ENCODE measurements around the gene PPIF. TPM values are rescaled to one million over a fixed set of nuclear protein-coding genes. Genes with fewer than 3 reads are reported as not detected.

The PPIF gene
- total and polyA plus RNA-seq, 2 of the 4 experiments (the other 2 are of a cell fraction) = 29.2 to 130 TPM

GRCh38 chr10:79345241-79346011 is 1.8 kb upstream of the PPIF start (continued):
- TF ChIP-seq MXI1 (IDR thresholded peaks at IDR 0.05; ENCODE audit: borderline replicate concordance, low read depth, low read length) = no peak

- Histone ChIP-seq H3K4me3 (ENCODE audit: insufficient read depth, low read depth, low read length) (no peak overlapping the region), H4K91ac (ENCODE audit: insufficient read depth, low read depth, low read length) (no peak overlapping the region), H2AK5ac (ENCODE audit: low read depth, low read length) (no peak overlapping the region), H3K36me3 (ENCODE audit: control insufficient read depth, insufficient read depth, low read length) (peaks cover 18% of the 10 kb centered on the region), H4K20me1 (ENCODE audit: insufficient read depth, low read length) (peaks cover 28% of the 10 kb centered on the region), H2BK5ac (ENCODE audit: low read depth, low read length, poor library complexity, severe bottlenecking) (no peak overlapping the region), H3K18ac (ENCODE audit: low read depth, low read length) (no peak overlapping the region), H2AK9ac (replicated peaks; ENCODE audit: low read depth, low read length, poor library complexity) (no peak overlapping the region), H3K9ac (ENCODE audit: low read depth, low read length) (no peak overlapping the region), H3K4me1 (ENCODE audit: control insufficient read depth, insufficient read depth, low read length) (peaks cover 15% of the 10 kb centered on the region), H3K14ac (replicated peaks; ENCODE audit: low read depth, low read length) (no peak overlapping the region), H4K5ac (ENCODE audit: low read depth, low read length) (no peak overlapping the region), H3K9me3 (ENCODE audit: control insufficient read depth, insufficient read depth, low read length) (no peaks in the 10 kb centered on the region), H3K23ac (ENCODE audit: low read depth, low read length) (no peak overlapping the region), H2AFZ (replicated peaks; ENCODE audit: low read length, poor library complexity) (peak overlapping the region; percentile 35), H4K8ac (ENCODE audit: low read depth in 2 of 2, low read length in 2 of 2) (no peak overlapping the region), H2BK120ac (ENCODE audit: low read depth, low read length) (no peak overlapping the region; the same call in 1 of the 2 replicates), H3K27me3 (ENCODE audit: control insufficient read depth, insufficient read depth, low read length) (no peaks in the 10 kb centered on the region), H3K27ac (ENCODE audit: insufficient read depth, low read length) (no peak overlapping the region), H3K56ac (ENCODE audit: extremely low read depth, insufficient read depth, low read length) (no peak overlapping the region), H2BK15ac (ENCODE audit: low read depth, low read length) (no peak overlapping the region), H3K9me1 (ENCODE audit: insufficient read depth, low read length) (peaks cover 22% of the 10 kb centered on the region), H3K4ac (ENCODE audit: low read depth, low read length) (peak overlapping the region; percentile 13; the same call in 1 of the 2 replicates), H3K79me1 (ENCODE audit: low read depth in 1 of 2, low read length in 2 of 2) (peaks cover 17 to 33% of the 10 kb centered on the region in 2 experiments; a peak in 3 of 4 replicates), H3K4me2 (ENCODE audit: low read depth, low read length) (no peak overlapping the region), H2BK20ac (ENCODE audit: low read depth, low read length) (no peak overlapping the region; the same call in 1 of the 2 replicates)
- in situ Hi-C loops (cut with MboI; ENCODE audit: low sequenced_read_pairs) = no loop called here
- no peak for DNase-seq
- TF ChIP-seq MAFK (IDR thresholded peaks at IDR 0.05; ENCODE audit: low read depth, low read length) = peak; percentile 45
- no peak for TF ChIP-seq FOS (IDR thresholded peaks at IDR 0.05; ENCODE audit: low read depth, low read length)
- no peak for ATAC-seq (ENCODE audit: low read depth)
- ChIA-PET CTCF (interaction anchor here (0.6 to 1.4 kb wide), 2 partner anchors 13 to 20 kb away, joined by 4 read pairs; no protein-coding TSS in a partner anchor), POLR2A (ENCODE audit: unreplicated experiment) (no interaction called here)
- intact Hi-C loops (cut with micrococcal nuclease) = no loop called here
- WGBS, 2 experiments (ENCODE audit: extremely low coverage in 2 of 2, insufficient read length in 1 of 2) = 100% methylated on average over 1 of the region's 2 CpGs; no CpG with 5 or more reads in 1 of the 2 experiments
- dilution Hi-C loops (cut with HindIII; ENCODE audit: low sequenced_read_pairs, unreplicated experiment) = no loop called here
- BruUV-seq (replicated peaks) = no TSS peak
These were observed 1.3 kb upstream of the PPIF start for GRCh38 chr10:79346012-79346340.
